B cell (primary cell): ENCODE results near the gene SERP1. TPM values are rescaled to one million over a fixed set of nuclear protein-coding genes. Genes with fewer than 3 reads are reported as not detected.

ENCODE experiments used
- ATAC-seq: fragments of 200-7000 bp; cut with Tn5 transposase; one replicate; pipeline ENCODE4 v1.10.0; 2021; ENCODE audit warnings: low read depth, mild to moderate bottlenecking, moderate number of reproducible peaks, moderate library complexity
- CTCF ChIA-PET: fragments of 350-600 bp; sonication (Branson Sonifier 250); formaldehyde crosslinking; loops from one replicate; lab custom pipeline; 2021; ENCODE audit warnings: antibody characterized with exemption, inconsistent platforms; lab: Charles Lee
- POLR2A ChIA-PET: fragments of 350-600 bp; sonication (Branson Sonifier 250); formaldehyde crosslinking; loops from one replicate; lab custom pipeline; 2021; ENCODE audit warnings: antibody characterized with exemption; lab: Charles Lee
- DNase-seq: peaks from one replicate; pipeline ENCODE4 v3.0.0; 2013
- H2AFZ ChIP-seq: 2 replicates; pipeline ENCODE4 v1.6.1; 2012; ENCODE audit warnings: mild to moderate bottlenecking, low read depth, low read length; ENCODE audit not compliant: insufficient read depth, poor library complexity, severe bottlenecking
- H3K27ac ChIP-seq, 2 donors: 1 replicate in 1 of 2; 2 replicates in 1 of 2; pipeline ENCODE4 v1.5.1; 2012 to 2013; ENCODE audit warnings: low read length in 2 of 2, mild to moderate bottlenecking in 2 of 2, moderate library complexity in 1 of 2
- H3K27me3 ChIP-seq, 4 experiments: fragments of 200-600 bp in 1 of 4; sonication (generic) in 1 of 4; replicated peaks in 1 of 4; 1 replicate in 2 of 4; 2 replicates in 2 of 4; pipeline versions ENCODE4 v1.6.1 to v1.7.0; 2013 to 2016; ENCODE audit warnings: low read length in 3 of 4, mild to moderate bottlenecking in 2 of 4, mixed read lengths in 1 of 4, moderate library complexity in 1 of 4; ENCODE audit not compliant: insufficient read depth in 4 of 4, control insufficient read depth in 3 of 4; ENCODE audit errors: control extremely low read depth in 1 of 4
- H3K36me3 ChIP-seq, 2 experiments: replicated peaks in 1 of 2; 1 replicate in 1 of 2; 2 replicates in 1 of 2; pipeline versions ENCODE4 v1.6.1 to v1.7.1; 2013; ENCODE audit warnings: low read length in 1 of 2; ENCODE audit not compliant: insufficient read depth in 2 of 2, control insufficient read depth in 1 of 2; ENCODE audit errors: control extremely low read depth in 1 of 2, extremely low read depth in 1 of 2
- H3K4me1 ChIP-seq, 2 donors: fragments of 200-600 bp in 1 of 2; sonication (generic) in 1 of 2; 1 replicate in 1 of 2; 2 replicates in 1 of 2; pipeline versions ENCODE4 v1.5.1 to v1.6.1; 2013 to 2017; ENCODE audit warnings: low read length in 2 of 2; ENCODE audit not compliant: control insufficient read depth in 2 of 2, insufficient read depth in 2 of 2
- H3K4me2 ChIP-seq: replicated peaks from 2 replicates; pipeline ENCODE3; 2012; ENCODE audit warnings: mild to moderate bottlenecking, low read depth, low read length; ENCODE audit not compliant: poor library complexity, severe bottlenecking
- H3K4me3 ChIP-seq, 5 experiments: fragments of 200-600 bp in 1 of 5; sonication (generic) in 1 of 5; 1 replicate in 3 of 5; 2 replicates in 2 of 5; pipeline versions ENCODE4 v1.5.1 to v1.7.0; 2011 to 2016; ENCODE audit warnings: low read length in 4 of 5, mild to moderate bottlenecking in 4 of 5, low read depth in 2 of 5, control low read depth in 1 of 5, moderate library complexity in 1 of 5; ENCODE audit not compliant: insufficient read depth in 1 of 5; ENCODE audit errors: control extremely low read depth in 1 of 5, extremely low read depth in 1 of 5
- H3K79me2 ChIP-seq: fragments of 200-600 bp; sonication (generic); one replicate; pipeline ENCODE4 v1.6.0; 2016; ENCODE audit warnings: low read length; ENCODE audit not compliant: control insufficient read depth, insufficient read depth
- H3K9ac ChIP-seq: fragments of 200-600 bp; sonication (generic); 2 replicates; pipeline ENCODE4 v1.6.1; 2017; ENCODE audit warnings: mild to moderate bottlenecking, low read length, moderate library complexity
- H3K9me3 ChIP-seq, 3 donors: one replicate each; pipeline versions ENCODE4 v1.6.1 to v1.7.1; 2013; ENCODE audit warnings: low read length in 2 of 3; ENCODE audit not compliant: control insufficient read depth in 2 of 3, insufficient read depth in 1 of 3; ENCODE audit errors: control extremely low read depth in 1 of 3
- H4K20me1 ChIP-seq: 2 replicates; pipeline ENCODE4 v1.6.0; 2012; ENCODE audit warnings: mild to moderate bottlenecking, low read length; ENCODE audit not compliant: insufficient read depth, control insufficient read depth, poor library complexity, severe bottlenecking
- H3K27ac Mint-ChIP-seq: one replicate; pipeline ENCODE4 v1.8.0; 2021; ENCODE audit warnings: mixed read lengths
- H3K27me3 Mint-ChIP-seq: one replicate; pipeline ENCODE4 v1.8.0; 2021; ENCODE audit warnings: mixed read lengths
- H3K4me1 Mint-ChIP-seq: one replicate; pipeline ENCODE4 v1.8.0; 2021; ENCODE audit warnings: mixed read lengths
- H3K4me3 Mint-ChIP-seq: one replicate; pipeline ENCODE4 v1.8.0; 2021; ENCODE audit warnings: mixed read lengths
- H3K9me3 Mint-ChIP-seq: one replicate; pipeline ENCODE4 v1.8.0; 2022; ENCODE audit warnings: mixed read lengths; ENCODE audit not compliant: insufficient read depth
- CTCF ChIP-seq: fragments of 200-600 bp; IDR thresholded peaks from one replicate; pipeline ENCODE4 v1.8.0; 2022; ENCODE audit warnings: antibody characterized with exemption, mild to moderate bottlenecking
- EZH2 ChIP-seq: IDR thresholded peaks from 2 replicates; pipeline ENCODE4 v1.6.1; 2012; ENCODE audit warnings: borderline replicate concordance, low read depth, mild to moderate bottlenecking, moderate library complexity, low read length; ENCODE audit not compliant: insufficient read depth, poor library complexity, severe bottlenecking
- WGBS: methylation state at CpG from one replicate; pipeline ENCODE4 v1.1.5; 2013; ENCODE audit warnings: missing lambda C conversion rate; ENCODE audit not compliant: insufficient coverage; 5-methylcytosine and 5-hydroxymethylcytosine counted together
- intact Hi-C: fragments of 100-400 bp; cut with micrococcal nuclease; formaldehyde crosslinking; loops from one replicate; pipeline ENCODE4 v1.10.0; 2022
- polyA plus RNA-seq: library from polyadenylated mRNA; depleted of rRNA; stranded (reverse); fragments of >200 nt; gene quantifications from 2 replicates; pipeline ENCODE4 v1.2.3, GENCODE V29; 2012
- total RNA-seq, 2 donors: library from RNA; stranded (reverse); fragments of 120-200 nt in 1 of 2; gene quantifications; 1 replicate in 1 of 2; 2 replicates in 1 of 2; pipeline versions ENCODE4 v1.2.3 to v1.2.4, GENCODE V29; 2013 to 2022

The SERP1 gene
- total and polyA plus RNA-seq, 2 donors (not counting 1 experiment from before 2014, with no cell fraction given): 84.6 to 114 TPM

- no peak for ATAC-seq
- CTCF ChIA-PET: interaction anchor here (1.0 to 2.3 kb wide), 4 partner anchors 19 to 786 kb away, joined by 3 to 9 read pairs (median 4); partner anchors contain the start of gene TSC22D2
- intact Hi-C loops: loop anchor here (5.0 to 10.0 kb wide), 3 partner anchors 35 to 732 kb away; partner anchors contain the start of genes P2RY14 and RNF13
Observed at GRCh38 chr3:150547045-150547741, 897 bp upstream of the SERP1 start.

More at GRCh38 chr3:150547045-150547741, 897 bp upstream of the SERP1 start:
- Mint-ChIP-seq H3K4me1 (peaks cover 47% of the 10 kb centered on the region), H3K27ac (peak overlapping the region; percentile 99), H3K4me3 (peak overlapping the region; percentile 93), H3K9me3 (no peaks in the 10 kb centered on the region), H3K27me3 (no peaks in the 10 kb centered on the region)
- H2AFZ ChIP-seq: peak overlapping the region; percentile 78
- POLR2A ChIA-PET: interaction anchor here (1.3 to 2.6 kb wide), 4 partner anchors 56 to 217 kb away, joined by 7 to 16 read pairs (median 12); partner anchors contain the start of genes ERICH6, SELENOT, SIAH2 and TSC22D2
- H3K4me2 ChIP-seq: peak overlapping the region; percentile 71
- peaks cover 1 to 13% of the 10 kb centered on the region in 2 experiments for H3K36me3 ChIP-seq
- peak overlapping the region; percentile 67 to 96 (median 79) for H3K4me3 ChIP-seq
- H3K27ac ChIP-seq: peak overlapping the region; percentile 79 to 91
- H3K27me3 ChIP-seq: no peaks in the 10 kb centered on the region
- no peaks in the 10 kb centered on the region for H3K9me3 ChIP-seq
- DNase-seq: no peak
- H3K79me2 ChIP-seq: peaks cover 83% of the 10 kb centered on the region
- H3K9ac ChIP-seq: peak overlapping the region; percentile 79
- TF ChIP-seq CTCF (no peak), EZH2 (no peak)
- H3K4me1 ChIP-seq: peaks cover 11 to 21% of the 10 kb centered on the region in 2 donors
- WGBS: 22% methylated on average over 3 of the region's 7 CpGs
- H4K20me1 ChIP-seq: peaks cover 7% of the 10 kb centered on the region
